NCI-H2196 treated with DMSO at 0.1 percent for 48 hours (cell line): ENCODE data around the gene GTF2F1.
"Not testable (repeated sequence)": the region's sequence is repeated elsewhere in the genome, so short reads cannot be mapped to it uniquely, and the experiment has no call there.

ENCODE experiments used
- DNase-seq: peaks from one replicate; lab custom pipeline; 2025; ENCODE audit not compliant: unreplicated experiment; lab: John Stamatoyannopoulos, UW

Gene GTF2F1

GRCh38 chr19:6387372-6387771 lies 5.6 kb downstream of the GTF2F1 start:
- no peak for DNase-seq

DNA sequence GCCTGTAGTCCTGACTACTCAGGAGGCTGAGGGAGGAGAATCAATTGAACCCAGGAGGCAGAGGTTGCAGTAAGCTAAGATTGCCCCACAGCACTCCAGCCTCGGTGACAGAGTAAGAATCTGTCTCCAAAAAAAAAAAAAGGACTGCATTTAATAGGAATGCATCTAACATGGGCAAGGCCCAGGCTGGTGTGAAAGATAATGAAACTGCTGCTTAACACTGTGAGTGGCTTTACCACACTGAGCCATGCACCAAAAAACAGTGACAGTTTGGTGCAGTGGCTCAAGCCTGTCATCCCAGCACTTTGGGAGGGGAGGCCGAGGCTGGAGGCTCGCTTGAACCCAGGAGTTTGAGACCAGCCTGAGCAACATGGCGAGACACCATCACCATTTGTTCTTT lies 8.6 kb downstream of the GTF2F1 start:
- no peak for DNase-seq

DNA sequence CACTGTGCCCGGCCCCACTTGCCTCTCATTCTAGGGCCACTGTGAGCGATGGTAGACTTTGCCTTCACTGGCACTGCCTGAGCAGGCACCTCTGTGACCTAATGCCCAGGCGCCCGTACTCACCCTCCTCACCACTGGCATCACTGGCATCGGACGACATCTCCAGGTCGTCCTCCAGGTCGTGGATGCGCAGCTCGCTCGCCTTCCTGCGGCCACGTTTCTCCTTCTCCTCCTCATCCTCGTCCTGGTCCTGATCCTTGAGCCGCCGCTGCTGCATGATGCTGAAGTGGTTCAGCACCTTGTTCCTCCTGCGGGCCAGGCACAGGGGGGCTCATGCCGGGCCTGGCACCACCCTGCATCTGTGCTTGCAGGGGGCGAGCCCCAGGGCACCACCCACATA lies 9.8 kb downstream of the GTF2F1 start:
- DNase-seq, result no peak

DNA sequence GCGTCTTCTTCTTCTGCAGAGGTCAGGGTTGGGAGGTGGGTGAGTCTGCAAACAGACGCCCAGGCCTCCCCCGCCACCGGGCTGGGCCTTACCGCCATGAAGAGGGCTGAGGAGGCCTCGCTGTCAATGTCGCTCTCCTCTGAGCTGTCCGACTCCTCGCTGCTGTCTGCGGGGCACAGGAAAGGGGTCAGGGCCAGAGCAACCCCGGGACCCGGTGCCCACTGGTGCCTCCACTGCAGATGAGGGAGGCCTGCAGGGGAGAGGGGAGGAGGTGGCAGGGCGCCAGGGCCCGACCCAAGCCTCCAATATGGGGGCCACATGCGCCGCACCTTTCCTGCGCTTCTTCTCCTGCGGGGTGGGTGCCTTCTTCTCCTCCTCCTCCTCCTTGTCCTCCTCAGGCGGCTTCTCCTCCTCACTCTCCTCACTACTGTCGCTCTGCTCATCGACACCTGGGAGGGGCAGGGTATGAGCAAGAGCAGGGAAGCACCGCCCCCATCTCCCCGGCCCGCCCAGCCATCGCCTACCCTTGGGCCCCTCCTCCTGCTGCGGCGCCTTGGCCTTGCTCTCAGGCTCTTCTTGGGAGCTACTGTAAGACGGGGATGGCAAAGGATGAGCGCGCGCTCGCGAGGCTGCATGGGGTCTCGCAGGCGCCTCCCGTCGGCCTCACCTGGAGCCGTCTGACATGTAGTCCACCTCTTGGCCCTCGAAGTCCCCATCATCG lies 11.8 kb downstream of the GTF2F1 start:
- DNase-seq, result no peak

DNA sequence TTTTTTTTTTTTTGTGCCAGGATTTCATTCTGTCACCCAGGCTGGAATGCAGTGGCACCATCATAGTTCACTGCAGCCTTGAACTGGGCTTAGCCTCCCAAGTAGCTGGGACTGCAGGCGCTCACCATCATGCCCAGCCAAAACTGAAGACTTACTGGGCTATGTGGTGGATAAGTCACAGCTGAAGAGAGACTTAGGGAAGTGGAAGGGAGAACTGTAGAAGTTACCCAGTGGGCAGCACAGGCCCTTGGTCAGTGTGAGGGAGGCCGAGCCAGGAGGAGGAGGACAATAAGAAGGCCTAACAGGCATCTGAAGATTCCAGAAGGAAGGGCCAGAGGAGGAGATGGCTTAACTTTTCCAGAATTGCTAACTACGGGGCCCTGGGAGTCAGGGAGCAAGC lies 13.2 kb downstream of the GTF2F1 start:
- DNase-seq, result no peak

DNA sequence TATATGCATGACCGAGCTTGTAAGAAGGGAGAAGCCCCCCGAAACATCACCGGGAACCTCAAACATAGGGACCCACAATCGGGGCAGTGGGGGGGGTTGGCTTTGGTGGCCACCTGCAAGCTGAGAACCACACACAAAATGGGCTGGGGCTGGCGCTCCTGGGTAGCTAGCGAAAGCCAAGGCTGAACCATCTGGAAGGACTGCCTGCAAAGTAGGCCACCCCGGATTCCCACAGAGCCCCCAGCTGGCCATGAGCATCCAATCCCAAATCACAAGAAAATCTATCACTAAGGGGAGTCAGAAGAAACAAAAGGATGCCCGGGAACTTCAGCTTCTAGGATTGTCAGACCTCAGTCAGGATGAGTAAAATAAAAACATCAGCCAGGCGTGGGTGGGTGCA lies 14.5 kb downstream of the GTF2F1 start:
- DNase-seq, result no peak

DNA sequence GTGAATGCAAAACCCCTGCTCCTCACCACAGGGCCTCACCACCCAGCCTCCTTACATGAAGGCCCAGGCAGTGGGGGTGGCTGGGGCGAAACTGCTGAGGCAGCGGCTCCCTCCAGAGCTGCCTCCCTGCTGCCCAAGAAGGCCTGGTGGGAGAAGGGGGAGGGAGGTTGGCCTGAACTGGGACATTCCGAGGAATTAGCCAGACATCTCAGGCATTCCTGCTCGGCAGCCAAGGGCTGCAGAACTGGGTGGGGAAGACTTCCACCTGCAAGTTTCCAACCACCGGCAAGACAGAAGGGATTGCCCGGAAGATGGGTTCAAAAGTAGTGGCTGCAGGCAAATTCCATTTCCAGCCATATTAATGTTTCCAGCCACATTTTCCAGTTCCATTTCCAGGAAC lies 14.9 kb downstream of the GTF2F1 start:
- no peak for DNase-seq

GRCh38 chr19:6376512-6377190 lies 16.3 kb downstream of the GTF2F1 start:
- DNase-seq, result no peak

DNA sequence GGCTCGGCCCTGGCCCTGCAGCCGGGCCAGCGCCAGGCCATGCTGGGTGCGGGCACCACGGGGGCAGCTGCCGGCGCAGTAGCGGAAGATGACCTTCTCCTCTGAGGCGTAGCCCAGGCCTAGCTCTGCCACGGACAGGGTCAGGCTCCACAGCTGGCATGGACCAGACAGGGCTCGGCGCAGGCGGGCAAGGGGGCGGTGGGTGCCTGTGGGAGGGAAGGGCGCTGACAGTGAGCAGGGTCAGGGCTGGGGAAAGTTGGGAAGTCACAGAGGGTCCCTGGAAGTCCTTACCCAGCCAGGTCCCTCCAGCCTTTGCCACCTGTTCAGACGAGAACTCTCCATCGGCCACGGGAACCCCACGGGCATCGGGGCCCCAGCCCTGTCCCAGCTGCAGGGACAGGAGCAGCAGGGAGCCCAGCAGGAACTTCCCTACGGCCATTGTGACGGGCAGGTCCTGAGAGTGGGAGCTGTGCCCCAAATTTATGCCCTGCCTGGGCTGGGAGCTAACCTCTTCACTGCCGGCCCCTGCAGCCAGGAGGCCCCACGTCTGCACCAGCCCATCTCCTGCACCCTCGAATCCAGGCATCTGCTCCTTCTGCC lies 17.5 kb downstream of the GTF2F1 start, which contains the start of gene PSPN:
PSPN (minus strand) TSS at position 523 of the 600 bp plus-strand sequence; CDS start at position 439, 84 bp downstream.
- DNase-seq, result no peak

GRCh38 chr19:6374711-6375410 lies 18.1 kb downstream of the GTF2F1 start:
- no peak for DNase-seq

DNA sequence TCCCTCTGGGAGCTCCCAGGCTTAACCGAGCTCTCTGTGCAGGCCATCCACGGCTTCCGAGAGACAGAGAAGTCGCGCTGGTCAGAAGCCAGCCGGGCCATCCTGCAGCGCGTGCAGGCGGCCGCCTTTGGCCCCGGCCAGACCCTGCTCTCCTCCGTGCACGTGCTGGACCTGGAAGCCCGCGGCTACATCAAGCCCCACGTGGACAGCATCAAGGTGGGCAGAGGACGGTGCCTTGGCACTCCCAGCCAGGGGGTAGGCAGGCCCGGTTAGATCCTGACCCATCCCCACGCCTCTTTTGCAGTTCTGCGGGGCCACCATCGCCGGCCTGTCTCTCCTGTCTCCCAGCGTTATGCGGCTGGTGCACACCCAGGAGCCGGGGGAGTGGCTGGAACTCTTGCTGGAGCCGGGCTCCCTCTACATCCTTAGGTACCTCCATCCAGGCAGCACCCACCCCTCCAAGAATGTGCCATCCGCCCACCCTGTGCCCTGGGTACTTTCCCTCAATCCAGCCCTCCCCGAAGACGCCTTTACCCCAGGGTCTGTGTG lies 18.7 kb downstream of the GTF2F1 start:
- DNase-seq, result no peak

DNA sequence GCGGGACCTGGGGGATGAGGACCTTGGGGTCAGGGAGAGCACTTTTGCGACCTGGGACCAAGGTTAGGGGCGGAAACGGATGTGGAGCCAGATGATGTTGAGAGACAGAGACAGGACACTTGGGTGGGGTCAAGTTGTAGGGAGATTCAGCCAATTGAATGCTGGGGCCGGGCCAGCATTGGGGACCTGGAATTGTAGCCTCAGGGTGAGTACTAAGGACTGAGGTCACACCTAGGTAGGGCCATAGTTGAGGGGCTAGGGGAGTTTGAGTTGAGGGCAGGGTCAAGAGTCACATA lies 19.2 kb downstream of the GTF2F1 start:
- no peak for DNase-seq

GRCh38 chr19:6373096-6373812 lies 19.7 kb downstream of the GTF2F1 start:
- peak; percentile 99 for DNase-seq

DNA sequence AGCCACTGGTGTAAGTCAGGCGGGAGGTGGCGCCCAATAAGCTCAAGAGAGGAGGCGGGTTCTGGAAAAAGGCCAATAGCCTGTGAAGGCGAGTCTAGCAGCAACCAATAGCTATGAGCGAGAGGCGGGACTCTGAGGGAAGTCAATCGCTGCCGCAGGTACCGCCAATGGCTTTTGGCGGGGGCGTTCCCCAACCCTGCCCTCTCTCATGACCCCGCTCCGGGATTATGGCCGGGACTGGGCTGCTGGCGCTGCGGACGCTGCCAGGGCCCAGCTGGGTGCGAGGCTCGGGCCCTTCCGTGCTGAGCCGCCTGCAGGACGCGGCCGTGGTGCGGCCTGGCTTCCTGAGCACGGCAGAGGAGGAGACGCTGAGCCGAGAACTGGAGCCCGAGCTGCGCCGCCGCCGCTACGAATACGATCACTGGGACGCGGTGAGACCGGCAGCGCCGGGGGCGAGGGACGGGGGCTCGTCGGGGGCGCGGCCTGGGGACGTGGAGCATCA lies 20.3 kb downstream of the GTF2F1 start, which contains the start of gene ALKBH7:
ALKBH7 (plus strand) TSS at position 201 of the 502 bp plus-strand sequence; CDS start at position 228, 27 bp downstream.
- peak; percentile 99 for DNase-seq

DNA sequence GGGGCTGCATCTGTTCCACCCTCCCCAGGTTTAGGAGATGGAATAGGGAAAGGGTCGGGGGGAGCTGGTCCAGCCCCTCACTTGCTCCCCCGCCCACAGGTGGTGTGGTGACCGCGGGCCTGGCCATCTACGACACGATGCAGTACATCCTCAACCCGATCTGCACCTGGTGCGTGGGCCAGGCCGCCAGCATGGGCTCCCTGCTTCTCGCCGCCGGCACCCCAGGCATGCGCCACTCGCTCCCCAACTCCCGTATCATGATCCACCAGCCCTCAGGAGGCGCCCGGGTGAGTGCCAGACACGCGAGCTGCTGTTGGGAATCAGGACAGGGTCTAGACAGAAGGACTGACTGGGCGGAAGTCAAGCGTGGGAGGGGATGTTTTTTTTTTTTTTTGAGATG lies 28.6 kb downstream of the GTF2F1 start:
- DNase-seq, result no peak

- no peak for DNase-seq
Observed at GRCh38 chr19:6362351-6362801, 30.6 kb downstream of the GTF2F1 start.

- DNase-seq, result no peak
Observed at GRCh38 chr19:6362027-6362350, 31.0 kb downstream of the GTF2F1 start.

DNA sequence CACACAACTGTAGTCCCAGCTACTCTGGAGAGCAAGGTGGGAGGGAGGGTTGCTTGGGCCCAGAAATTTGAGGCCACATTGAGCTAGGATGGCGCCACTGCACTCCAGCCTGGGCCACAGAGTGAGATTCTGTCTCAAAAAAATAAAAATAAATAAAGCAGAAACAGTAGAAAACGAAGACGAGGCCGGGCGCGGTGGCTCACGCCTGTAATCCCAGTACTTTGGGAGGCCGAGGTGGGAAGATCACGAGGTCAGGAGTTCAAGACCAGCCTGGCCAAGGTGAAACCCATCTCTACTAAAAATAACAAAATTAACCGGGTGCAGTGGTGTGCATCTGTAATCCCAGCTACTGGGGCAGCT lies 32.1 kb downstream of the GTF2F1 start:
- not testable (repeated sequence) for DNase-seq

- DNase-seq, result not testable (repeated sequence)
Observed at GRCh38 chr19:6360445-6360844, 32.5 kb downstream of the GTF2F1 start.

DNA sequence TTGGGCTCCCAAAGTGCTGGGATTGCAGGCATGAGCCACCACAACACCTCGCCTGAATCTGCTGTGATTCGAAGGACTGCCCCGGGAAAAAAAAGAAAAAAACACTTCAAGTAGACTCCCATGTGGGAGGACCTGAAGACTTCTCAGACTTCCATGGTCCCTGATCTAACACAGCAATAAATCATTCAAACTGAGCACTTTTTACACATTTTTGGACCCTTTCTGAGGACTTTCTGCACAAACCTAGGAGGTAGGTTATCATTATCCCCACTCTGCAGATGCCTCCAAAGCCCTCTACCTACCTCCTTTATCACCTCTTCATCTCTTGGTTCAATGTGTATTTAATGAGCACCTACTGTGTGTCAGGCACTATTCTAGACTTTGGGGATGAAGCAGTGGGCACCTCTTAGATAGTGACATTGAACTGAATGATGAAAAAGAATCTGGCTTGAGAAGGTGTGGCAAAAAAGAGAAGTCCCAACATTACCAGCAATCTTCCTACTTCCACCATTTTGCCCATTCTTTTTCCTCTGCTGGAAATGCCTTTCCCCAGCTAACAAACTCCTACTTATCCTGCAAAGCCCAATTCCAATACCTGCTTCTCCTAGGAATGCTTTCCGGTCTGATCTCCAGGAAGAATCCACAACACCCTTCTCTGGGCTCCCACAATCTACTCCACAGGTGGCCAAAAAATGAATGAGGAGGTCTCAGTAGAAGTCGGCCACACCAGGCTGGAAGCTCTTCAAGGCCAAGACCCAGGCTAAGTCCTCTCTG lies 33.2 kb downstream of the GTF2F1 start:
- no peak for DNase-seq
